IMR-90 (cell line): Measurements from ENCODE around the gene KIF16B.

Experiments used
- BHLHE40 ChIP-seq: fragments of 150-350 bp; IDR thresholded peaks from 2 replicates; pipeline ENCODE4 v1.6.1; 2016; ENCODE audit warnings: mild to moderate bottlenecking, low read depth, low read length
- CEBPB ChIP-seq: IDR thresholded peaks from 2 replicates; pipeline ENCODE4 v1.6.1; 2012; ENCODE audit warnings: low read depth, low read length, improper control_type of control experiment
- CTCF ChIP-seq: conservative IDR thresholded peaks from 2 replicates; pipeline ENCODE4 v1.5.1; 2012; ENCODE audit warnings: mild to moderate bottlenecking, low read depth, low read length, improper control_type of control experiment
- FOS ChIP-seq: fragments of 150-350 bp; IDR thresholded peaks from 2 replicates; pipeline ENCODE4 v1.6.1; 2016; ENCODE audit warnings: low read depth, low read length
- MAFK ChIP-seq: IDR thresholded peaks from 2 replicates; pipeline ENCODE4 v1.6.1; 2012; ENCODE audit warnings: low read depth, low read length, improper control_type of control experiment
- MXI1 ChIP-seq: IDR thresholded peaks from 2 replicates; pipeline ENCODE4 v1.6.1; 2012; ENCODE audit warnings: low read depth, mild to moderate bottlenecking, low read length, moderate library complexity, borderline replicate concordance
- POLR2A ChIP-seq: IDR thresholded peaks from 2 replicates; pipeline ENCODE4 v1.6.1; 2012; ENCODE audit warnings: mild to moderate bottlenecking, low read depth, low read length
- RAD21 ChIP-seq: IDR thresholded peaks from 2 replicates; pipeline ENCODE4 v1.6.1; 2012; ENCODE audit warnings: low read length, improper control_type of control experiment
- RCOR1 ChIP-seq: IDR thresholded peaks from 2 replicates; pipeline ENCODE4 v1.6.1; 2012; ENCODE audit warnings: mild to moderate bottlenecking, low read length, improper control_type of control experiment; ENCODE audit not compliant: insufficient replicate concordance
- RFX5 ChIP-seq: IDR thresholded peaks from 2 replicates; pipeline ENCODE4 v1.8.0; 2012; ENCODE audit warnings: low read depth, mild to moderate bottlenecking, low read length, moderate library complexity
- SMC3 ChIP-seq: fragments of 150-350 bp; IDR thresholded peaks from 2 replicates; pipeline ENCODE4 v1.6.1; 2016; ENCODE audit warnings: low read depth, mild to moderate bottlenecking, antibody characterized with exemption, low read length, moderate library complexity
- USF2 ChIP-seq: fragments of 150-350 bp; IDR thresholded peaks from 2 replicates; pipeline ENCODE4 v1.6.1; 2017; ENCODE audit warnings: mild to moderate bottlenecking, antibody characterized with exemption, low read length, low read depth

GRCh38 chr20:16622501-16622900 is 49.3 kb upstream of the KIF16B start:
- no peak for TF ChIP-seq CTCF
- no peak for TF ChIP-seq POLR2A
- TF ChIP-seq FOS, result no peak
- no peak for TF ChIP-seq MAFK
- no peak for TF ChIP-seq SMC3
- TF ChIP-seq RAD21, result no peak
- TF ChIP-seq CEBPB, result no peak
- TF ChIP-seq USF2, result no peak
- no peak for TF ChIP-seq RCOR1
- TF ChIP-seq RFX5, result no peak
- TF ChIP-seq MXI1, result no peak
- no peak for TF ChIP-seq BHLHE40
